NCI-H82 (cell line): Measurements from ENCODE around the gene AKAP17A.
"Not testable (repeated sequence)": the region's sequence is repeated elsewhere in the genome, so short reads cannot be mapped to it uniquely, and the experiment has no call there.

ENCODE experiments used
- DNase-seq: peaks from one replicate; lab custom pipeline; 2025; lab: John Stamatoyannopoulos, UW

The AKAP17A gene

DNA sequence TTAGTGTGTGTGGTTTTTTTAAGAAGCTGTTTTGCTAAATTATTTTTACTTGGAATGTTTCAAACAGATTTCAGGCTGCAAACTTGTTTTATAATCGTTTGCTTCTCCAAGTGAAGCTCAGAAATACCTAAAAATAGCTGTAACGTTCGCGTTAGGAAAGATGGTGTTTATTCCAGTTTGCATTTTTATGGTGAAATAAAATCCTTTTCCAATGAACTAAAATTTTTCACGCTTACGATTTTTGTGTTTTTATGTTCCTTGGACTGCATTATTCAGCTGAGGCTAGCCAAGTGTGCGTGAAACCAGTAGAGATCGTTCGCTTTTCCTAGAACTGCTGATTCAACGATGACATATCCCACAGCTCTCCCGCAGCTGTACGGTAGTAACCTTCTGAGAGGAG is 10.9 kb downstream of the AKAP17A start:
- no peak for DNase-seq

DNA sequence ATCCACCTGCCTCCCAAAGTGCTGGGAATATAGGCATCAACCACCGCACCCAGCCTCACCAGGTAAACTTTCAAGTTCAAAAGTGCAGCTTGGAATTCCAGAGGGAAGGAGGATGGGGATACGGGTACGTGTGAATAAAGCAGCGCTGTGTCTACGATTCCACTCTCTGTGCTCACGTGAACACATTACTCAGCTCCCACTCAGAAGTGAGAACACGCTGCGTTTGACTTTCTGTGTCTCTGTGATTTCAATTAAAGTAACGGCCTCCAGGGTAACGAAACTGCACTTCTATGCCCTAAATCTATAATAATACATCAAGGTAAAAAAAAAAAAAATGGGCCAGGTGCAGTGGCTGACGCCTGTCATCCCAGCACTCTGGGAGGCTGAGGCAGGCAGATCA is 15.1 kb downstream of the AKAP17A start:
- DNase-seq: no peak

DNA sequence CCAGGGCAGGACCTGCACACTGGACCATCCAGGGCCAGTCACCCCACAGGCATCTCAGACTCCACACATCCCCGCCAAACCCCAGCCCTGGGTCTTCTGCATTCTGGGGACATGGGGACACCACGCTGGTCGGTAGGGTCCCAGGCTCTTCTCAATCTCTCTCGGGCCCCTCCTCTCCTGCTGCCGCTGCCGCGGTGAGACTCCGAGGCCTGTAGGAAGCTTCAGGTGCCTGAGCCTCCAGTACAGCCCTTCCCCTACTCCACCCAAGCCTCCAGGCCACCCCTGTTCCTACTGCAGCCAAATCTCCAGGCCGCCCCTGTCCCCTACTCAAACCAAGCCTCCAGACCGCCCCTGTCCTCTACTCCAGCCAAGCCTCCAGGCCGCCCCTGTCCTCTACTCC is 17.9 kb downstream of the AKAP17A start:
- DNase-seq: no peak

DNA sequence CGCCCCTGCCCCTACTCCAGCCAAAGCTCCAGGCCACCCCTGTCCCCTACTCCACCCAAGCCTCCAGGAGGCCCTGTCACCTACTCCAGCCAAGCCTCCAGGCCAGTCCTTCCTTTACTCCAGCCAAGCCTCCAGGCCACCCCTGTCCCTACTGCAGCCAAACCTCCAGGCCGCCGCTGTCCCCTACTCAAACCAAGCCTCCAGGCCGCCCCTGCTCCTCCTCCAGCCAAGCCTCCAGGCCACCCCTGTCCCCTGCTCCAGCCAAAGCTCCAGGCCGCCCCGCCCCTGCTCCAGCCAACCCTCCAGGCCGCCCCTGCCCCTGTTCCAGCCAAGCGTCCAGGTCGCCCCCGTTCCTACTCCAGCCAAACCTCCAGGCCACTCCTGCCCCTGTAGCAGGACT is 18.4 kb downstream of the AKAP17A start:
- DNase-seq: no peak

DNA sequence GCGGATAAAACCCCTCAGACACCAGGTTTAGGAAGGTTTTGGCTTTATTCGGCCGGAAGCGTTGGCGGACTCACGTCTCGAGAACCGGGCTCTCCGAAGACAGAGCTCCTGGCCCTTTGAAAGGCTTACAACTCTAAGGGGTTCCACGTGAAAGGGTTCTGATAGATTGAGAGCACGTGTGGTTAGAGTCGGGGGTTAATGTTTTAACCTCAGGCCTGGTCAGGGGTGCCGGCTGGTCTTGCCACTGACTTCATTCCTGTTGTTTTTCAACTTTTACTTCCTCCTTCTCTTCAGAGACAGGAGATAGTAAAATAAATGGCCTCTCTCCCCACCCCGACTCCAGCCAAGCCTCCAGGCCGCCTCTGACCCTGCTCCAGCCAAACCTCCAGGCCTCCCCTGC is 18.8 kb downstream of the AKAP17A start:
- no peak for DNase-seq

DNA sequence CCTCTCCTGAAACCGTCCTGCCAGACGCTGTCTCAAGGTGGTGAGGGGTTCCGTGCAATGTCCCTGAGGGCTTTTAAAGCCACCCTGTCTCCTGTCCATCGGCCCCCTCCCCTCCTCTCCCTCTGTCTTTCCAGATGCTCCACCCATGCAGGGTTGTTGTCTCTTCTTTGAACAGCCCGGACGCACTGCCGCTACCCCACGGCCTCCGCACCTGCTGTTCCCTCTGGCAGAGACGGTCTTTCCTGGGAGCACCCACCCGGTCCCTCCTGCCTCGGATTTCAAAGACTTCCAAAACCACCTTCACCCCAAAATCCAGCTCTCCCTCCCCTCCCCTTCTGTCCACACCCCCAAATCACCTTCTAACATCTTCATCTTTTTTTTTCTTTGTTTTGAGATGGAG is 19.3 kb downstream of the AKAP17A start:
- no peak for DNase-seq

DNA sequence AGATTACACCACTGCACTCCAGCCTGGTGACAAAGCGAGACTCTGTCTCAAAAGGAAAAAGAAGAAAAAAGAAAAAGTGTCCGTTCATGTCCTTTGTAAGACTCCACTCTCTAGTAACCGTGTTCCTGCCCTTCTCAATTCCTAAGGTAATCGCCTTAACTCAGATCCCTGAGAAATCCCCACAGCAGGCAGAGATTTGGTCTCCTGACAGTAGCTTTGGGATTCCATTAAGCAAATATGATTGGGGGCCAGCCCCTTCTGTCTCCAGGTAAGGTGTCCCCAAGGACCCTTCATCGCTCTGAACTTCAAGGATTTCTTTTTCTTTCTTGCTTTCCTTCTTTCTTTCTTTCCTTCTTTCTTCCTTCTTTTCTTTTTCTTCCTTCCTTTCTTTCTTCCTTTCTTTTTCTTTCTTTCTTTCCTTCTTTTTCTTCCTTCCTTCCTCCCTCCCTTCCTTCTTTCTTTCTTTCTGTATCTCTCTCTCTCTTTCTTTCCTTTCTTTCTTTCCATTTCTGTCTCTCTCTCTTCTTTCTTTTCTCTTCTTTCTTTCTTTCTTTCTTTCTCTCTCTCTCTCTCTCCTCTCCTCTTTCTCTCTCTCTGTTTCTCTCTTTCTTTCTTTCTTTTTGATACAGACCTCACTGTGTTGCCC is 21.4 kb downstream of the AKAP17A start:
- peak; percentile 90 for DNase-seq

DNA sequence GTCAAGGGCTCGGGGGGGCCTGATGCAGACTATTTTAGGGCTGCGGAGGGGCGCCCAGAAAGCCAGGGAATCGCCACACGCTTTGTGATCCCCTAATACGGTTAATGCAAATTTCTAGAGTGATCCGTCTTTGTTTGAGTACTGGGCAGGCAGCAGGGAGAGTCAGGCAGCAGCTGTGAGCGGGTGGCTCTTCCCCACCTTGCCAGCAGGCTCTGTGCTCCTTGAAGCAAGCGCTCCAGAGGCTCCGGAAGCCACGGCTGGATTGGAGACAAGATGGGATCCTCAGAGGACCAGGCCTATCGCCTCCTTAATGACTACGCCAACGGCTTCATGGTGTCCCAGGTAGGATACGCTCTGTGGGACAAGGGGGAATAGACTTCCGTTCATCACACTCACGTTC is 23.5 kb downstream of the AKAP17A start, which contains the start of gene ASMT:
ASMT (plus strand) TSS at position 133 of the 400 bp plus-strand sequence; CDS start at position 274, 141 bp downstream.
- peak; percentile 50 for DNase-seq

DNA sequence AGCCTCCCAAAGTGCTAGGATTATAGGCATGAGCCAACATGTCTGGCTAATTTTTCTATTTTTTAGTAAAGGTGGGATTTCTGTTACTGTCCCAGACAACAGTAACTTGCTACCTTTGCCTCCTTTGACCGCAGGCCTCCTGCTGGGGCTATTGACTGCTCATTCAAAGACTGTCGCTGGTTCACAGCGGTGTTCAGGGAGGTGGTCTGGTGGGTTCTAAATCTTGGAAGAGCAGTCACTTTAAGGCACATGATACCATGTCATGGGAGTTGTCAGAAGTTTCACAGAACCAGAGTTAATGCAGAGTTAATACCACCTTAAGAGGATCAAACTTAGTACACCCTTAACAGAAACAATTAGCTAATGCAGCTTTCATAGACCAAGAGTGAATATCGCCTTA is 27.3 kb downstream of the AKAP17A start:
- DNase-seq: peak; percentile 95

DNA sequence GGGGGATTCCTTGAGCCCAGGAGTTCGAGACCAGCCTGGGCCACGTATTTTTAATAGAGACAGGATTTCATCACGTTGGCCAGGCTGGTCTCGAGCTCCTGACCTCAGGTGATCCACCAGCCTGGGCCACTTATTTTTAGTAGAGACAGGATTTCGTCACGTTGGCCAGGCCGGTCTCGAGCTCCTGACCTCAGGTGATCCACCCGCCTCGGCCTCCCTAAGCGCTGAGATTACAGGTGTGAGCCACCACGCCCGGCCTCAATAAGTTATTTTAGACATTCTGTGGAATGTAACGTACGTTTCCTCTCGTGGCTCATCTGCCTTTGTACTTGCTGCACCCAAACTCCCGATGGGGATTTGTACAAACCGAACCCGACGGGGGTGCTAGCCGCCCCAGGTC is 32.3 kb downstream of the AKAP17A start:
- no peak for DNase-seq

DNA sequence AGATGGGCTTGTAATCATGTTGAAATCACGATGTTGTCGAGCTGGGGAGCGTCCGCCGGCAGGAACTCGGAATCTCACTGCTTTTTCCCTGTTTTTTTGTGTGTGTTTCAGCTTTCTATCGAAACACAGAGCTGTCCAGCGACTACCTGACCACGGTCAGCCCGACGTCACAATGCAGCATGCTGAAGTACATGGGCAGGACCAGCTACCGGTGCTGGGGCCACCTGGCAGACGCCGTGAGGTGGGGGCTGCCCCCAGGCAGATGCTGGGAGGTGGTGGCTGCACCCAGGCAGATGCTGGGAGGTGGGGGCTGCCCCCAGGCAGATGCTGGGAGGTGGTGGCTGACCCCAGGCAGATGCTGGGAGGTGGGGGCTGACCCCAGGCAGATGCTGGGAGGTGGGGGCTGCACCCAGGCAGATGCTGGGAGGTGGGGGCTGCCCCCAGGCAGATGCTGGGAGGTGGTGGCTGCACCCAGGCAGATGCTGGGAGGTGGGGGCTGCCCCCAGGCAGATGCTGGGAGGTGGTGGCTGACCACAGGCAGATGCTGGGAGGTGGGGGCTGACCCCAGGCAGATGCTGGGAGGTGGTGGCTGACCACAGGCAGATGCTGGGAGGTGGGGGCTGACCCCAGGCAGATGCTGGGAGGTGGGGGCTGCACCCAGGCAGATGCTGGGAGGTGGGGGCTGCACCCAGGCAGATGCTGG is 32.9 kb downstream of the AKAP17A start:
- not testable (repeated sequence) for DNase-seq

DNA sequence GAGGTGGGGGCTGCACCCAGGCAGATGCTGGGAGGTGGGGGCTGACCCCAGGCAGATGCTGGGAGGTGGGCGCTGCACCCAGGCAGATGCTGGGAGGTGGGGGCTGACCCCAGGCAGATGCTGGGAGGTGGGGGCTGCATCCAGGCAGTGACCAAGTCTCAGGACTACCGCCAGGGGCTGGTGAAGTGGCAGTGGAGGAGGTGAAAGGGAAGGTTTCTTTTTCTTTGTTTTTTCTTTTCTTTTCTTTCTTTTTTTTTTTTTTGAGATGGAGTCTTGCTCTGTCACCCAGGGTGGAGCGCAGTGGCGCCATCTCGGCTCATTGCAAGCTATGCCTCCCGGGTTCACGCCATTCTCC is 33.4 kb downstream of the AKAP17A start:
- DNase-seq: not testable (repeated sequence)

DNA sequence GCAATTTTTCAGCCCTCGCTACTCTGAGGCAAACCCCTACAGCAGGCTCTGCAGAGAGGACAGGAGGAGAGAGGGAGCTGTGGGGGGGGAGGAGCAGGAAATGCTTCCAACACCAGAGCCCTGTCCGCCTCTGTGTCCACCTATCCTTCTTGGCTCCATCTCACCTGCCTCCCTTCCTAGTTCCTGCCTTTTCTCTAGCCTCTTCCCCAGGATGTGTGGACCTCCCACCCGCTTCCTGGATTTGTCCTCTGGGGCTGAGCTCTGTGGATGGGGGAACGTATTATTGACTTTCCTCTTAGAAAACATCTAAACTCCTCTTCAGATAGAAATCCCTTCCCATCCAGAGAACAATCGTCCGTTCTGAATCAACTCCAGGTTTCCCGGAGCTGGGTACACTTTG is 37.8 kb downstream of the AKAP17A start:
- DNase-seq: no peak

DNA sequence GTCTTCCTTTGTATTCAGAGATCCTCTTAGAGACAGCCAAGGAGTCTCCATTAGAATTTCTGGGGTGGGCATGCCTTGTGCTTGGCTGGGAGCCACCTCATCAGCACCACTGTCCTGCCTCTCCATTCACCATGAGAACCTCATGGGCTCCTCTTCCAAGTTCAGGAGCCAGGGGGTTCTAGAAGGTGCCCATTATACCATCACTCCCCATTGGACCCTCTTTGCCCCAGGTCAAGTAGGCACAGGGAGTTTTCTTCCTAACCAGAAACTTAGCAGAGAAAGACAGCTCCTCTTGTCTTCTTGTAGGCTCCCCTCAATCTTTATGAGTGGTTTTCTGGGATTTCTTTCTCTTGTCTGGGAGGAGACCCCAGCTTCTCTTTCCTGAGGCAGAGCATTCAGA is 54.6 kb downstream of the AKAP17A start:
- no peak for DNase-seq

DNA sequence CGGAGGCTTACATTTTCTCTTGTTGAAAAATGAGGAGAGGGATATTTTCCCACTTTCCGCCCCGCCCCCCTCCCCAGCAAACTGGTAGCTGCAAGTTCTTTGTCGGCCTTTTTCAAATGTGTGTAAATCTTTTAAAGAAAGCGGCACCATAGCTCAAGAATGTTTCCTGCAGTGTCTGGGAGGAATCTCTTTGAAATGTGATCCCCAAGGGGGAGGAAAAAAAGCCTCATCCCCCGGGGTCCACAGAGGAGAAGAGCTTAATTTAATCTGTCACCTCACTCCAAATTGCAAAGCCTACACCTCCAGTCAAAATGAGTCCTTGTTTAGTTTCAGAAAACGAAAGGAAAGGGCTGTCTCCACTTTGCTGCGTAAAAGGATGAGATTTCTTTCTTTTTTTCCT is 58.2 kb downstream of the AKAP17A start:
- peak; percentile 35 for DNase-seq
